Iris pigment epithelial cell (primary cell): ENCODE measurements around the gene CBFA2T2.

Experiments used
- DNase-seq: peaks from one replicate; pipeline ENCODE4 v3.0.0-alpha.2; 2011; ENCODE audit warnings: low read depth

CBFA2T2 gene

DNA sequence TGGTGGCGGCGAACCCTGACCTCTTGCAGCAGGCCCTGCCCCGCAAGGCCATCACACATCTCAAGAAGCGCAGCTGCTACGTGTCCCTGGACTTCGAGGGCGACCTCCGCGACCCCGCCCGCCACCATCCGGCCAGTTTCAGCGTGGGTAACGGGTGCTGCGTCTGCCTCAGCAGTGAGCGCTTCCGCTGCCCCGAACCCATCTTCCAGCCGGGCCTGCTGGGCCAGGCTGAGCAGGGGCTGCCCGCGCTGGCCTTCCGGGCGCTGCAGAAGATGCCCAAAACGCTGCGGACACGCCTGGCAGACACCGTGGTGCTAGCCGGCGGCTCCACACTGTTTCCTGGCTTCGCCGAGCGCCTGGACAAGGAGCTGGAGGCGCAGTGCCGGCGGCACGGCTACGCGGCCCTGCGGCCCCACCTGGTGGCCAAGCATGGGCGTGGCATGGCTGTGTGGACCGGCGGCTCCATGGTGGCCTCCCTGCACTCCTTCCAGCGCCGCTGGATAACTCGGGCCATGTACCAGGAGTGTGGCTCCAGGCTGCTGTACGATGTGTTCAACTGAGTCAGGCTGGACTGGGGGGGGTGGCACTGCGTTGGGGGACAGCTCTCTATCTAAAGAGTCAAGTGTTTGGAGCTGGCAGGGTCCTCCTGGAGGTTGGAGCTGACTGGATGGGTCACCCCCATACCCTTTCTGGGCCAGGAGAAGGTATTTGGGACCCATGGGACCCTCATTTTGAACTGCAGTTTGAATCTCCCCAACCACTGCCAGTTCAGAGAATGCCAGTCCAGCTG lies 178.0 kb downstream of the CBFA2T2 start:
- peak; percentile 77 for DNase-seq

- DNase-seq: no peak
These were observed 178.7 kb downstream of the CBFA2T2 start for GRCh38 chr20:33668466-33669155.

- no peak for DNase-seq
These were observed 179.3 kb downstream of the CBFA2T2 start for GRCh38 chr20:33669224-33669623.

DNA sequence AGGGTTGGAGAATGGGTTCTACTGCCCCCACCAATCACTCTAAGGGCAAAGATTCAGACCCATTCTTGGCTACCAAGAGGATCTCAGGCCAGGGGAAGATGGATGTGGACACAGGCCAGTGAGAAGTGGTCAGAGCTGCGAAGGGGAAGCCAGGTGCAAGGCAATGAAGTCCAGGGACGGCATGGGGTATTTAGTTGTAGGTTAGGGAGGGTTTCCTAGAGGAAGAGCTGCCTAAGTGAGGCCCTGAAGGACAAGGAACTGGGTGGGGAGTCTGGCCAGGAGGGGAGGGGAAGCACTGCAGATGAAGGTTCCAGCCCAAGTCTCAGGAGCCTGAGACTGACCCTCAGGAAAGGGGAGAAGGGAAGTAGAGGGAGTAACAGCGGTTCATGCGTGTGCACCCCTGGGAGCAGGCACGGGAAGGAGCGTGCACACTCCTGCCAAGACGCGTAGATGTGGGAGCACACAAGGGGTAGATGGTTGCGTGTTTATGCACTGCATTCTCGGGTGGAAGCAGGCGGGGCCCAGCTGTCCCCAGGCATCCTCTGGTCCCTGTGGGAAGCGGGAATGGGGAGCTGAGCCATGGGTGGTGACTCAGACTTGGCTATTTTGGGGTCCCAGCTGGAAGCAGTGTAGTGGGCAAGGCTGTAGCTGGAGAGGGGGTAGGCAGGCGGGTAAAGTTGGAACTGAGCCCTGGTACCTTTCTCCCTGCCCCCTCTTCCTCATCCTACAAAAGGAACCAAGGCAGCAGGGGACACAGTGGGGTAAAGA lies 180.2 kb downstream of the CBFA2T2 start:
- DNase-seq: no peak

DNA sequence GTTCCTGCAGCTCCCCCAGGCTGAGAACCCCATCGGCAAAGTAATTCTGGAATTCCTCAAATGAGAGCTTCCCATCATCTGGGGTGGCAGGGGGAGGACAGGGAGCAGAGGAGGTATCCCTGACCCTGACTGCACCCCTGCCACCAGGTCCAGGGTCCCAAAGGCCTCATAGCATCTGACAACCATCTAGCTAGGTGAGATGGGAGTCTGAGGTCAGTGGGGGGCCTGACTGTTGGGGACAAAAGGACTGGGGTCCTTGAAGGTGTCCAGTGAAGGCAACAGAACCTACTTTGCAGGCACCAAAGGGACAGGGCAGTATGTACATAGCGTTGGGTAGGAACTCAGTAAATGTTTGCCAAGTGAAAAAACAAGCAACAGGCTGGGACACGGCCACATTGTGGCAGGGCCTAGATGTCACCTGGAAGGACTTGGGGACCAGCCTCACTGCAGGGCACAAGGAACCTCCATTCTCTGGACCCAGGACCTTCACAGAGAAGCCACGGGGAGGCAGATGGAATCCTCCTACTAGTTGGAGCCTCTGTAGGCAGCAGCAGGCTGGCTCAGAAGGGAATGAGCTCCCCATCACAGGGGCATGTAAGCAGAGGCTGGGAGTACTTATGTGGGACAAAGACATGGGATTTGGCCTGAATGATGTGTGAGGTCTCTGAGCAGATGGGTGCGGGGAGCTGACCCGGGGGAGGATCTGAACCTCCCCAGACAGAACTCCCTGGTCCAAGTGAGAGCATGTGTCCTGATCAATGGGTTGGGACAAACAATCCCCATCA lies 181.0 kb downstream of the CBFA2T2 start:
- DNase-seq: no peak

GRCh38 chr20:33671573-33672288 lies 181.8 kb downstream of the CBFA2T2 start:
- DNase-seq: no peak

DNA sequence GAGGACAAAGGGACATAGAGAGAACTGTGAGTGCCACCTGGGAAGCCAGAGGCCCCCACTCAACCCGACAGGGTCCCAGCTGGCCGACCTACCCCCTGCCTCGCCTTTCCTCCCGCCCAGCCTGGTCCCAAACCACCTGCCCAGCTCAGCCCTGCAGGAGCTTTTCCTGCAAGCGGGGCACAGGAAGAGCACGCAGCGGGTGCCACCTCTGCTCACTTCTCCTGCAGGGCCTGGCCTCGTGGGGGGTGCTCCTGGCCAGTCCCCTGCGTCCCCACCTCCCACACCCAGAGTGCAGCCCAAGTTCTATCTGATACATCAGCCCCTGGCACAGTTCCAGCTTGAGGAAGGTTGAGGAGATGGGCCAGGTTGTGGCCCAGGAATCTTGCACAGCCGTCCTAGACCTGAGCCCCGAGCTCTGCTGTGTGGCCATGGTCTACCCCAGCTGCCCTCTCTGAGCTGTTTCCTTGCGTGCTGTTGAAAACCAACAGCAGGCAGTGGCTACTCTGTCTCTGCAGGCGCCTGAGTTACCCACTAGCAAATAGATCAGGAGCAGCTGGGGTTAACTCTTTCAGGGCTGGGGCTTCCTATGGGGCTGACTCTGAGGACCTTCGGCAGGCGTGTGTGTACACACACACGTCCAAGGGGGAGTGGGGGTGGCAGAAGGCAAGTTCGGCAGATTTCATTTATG lies 182.7 kb downstream of the CBFA2T2 start:
- DNase-seq: no peak

- no peak for DNase-seq
These were observed 183.2 kb downstream of the CBFA2T2 start for GRCh38 chr20:33673114-33673409.

GRCh38 chr20:33673410-33674293 lies 183.8 kb downstream of the CBFA2T2 start:
- DNase-seq: no peak

GRCh38 chr20:33674294-33675135 lies 184.6 kb downstream of the CBFA2T2 start, which contains the start of gene NECAB3:
TSS of gene NECAB3 (minus strand) at chr20:33674428. CDS start at chr20:33674352, 76 bp downstream.
- DNase-seq: peak; percentile 72

GRCh38 chr20:33675136-33675959 lies 185.5 kb downstream of the CBFA2T2 start:
- no peak for DNase-seq

GRCh38 chr20:33676121-33676520 lies 186.2 kb downstream of the CBFA2T2 start:
- DNase-seq: no peak

GRCh38 chr20:33676652-33677645 lies 187.1 kb downstream of the CBFA2T2 start:
- DNase-seq: no peak

GRCh38 chr20:33677991-33678702 lies 188.3 kb downstream of the CBFA2T2 start:
- no peak for DNase-seq

DNA sequence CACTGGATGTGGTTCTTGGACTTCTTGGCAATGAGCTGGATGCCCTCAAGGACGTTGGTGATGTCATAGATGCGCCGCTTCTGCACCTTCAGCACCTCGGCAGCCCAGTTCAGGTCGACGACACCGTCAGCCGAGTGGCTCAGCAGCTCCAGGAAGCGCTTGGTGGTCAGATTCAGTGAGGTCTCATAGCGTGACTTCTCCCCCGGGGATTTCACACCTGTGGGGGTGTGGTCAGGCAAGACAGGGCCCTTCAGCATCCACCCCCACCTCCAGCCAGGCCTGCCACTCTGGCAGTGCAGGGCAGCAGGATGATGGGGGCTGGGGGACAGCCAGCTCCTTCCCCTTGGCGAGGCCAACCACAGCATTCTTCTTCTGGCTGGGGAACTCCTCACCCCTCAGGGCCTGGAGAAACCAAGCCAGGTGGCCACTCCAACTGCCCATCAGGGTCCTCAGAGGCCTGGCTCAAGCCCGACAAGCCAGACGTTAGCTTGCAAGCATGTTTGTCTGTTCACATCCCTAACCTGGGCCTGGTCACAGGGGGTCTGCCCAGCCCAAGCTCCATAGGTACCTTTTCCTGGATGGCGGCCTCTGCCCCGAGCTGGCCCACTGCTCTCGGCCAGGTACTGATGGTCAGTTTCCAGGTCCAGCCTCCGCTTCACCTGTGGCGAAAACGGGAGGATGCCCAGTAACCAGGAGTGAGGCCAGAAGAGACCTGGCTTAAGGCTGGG lies 190.0 kb downstream of the CBFA2T2 start:
- no peak for DNase-seq
